ENCODE measurements around the gene SLC39A8.

DNA sequence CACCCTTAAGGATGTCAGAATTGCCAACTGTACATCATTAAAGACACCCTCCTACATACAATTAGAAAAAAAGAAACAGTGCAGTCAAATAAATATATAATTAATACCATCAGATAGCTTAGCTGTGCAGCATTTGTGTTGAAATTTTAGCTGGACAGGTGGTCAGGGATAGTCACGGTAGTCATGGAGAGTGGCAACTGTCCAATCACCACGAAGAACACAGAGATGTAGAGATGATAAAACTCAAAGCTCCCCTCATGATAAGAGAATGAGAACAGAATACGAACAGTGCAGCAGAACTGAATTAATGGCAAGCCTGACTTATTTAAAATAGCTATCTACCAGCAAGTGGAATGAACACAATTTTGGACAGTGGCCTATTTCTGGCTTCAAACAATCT, 27.2 kb downstream of the SLC39A8 start:
- TF ChIP-seq TCF4 (CRISPR knock-in tag; IDR thresholded peaks at IDR 0.05; ENCODE audit: borderline replicate concordance) (no peak), CSDC2 (CRISPR knock-in tag; IDR thresholded peaks at IDR 0.05) (no peak)
- TF ChIP-seq, protein P1, sequence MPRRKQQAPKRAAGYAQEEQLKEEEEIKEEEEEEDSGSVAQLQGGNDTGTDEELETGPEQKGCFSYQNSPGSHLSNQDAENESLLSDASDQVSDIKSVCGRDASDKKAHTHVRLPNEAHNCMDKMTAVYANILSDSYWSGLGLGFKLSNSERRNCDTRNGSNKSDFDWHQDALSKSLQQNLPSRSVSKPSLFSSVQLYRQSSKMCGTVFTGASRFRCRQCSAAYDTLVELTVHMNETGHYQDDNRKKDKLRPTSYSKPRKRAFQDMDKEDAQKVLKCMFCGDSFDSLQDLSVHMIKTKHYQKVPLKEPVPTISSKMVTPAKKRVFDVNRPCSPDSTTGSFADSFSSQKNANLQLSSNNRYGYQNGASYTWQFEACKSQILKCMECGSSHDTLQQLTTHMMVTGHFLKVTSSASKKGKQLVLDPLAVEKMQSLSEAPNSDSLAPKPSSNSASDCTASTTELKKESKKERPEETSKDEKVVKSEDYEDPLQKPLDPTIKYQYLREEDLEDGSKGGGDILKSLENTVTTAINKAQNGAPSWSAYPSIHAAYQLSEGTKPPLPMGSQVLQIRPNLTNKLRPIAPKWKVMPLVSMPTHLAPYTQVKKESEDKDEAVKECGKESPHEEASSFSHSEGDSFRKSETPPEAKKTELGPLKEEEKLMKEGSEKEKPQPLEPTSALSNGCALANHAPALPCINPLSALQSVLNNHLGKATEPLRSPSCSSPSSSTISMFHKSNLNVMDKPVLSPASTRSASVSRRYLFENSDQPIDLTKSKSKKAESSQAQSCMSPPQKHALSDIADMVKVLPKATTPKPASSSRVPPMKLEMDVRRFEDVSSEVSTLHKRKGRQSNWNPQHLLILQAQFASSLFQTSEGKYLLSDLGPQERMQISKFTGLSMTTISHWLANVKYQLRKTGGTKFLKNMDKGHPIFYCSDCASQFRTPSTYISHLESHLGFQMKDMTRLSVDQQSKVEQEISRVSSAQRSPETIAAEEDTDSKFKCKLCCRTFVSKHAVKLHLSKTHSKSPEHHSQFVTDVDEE (CRISPR knock-in tag; IDR thresholded peaks at IDR 0.05): no peak
